H9 (cell line): ENCODE measurements around the gene LDLRAD4. TPM values are rescaled to one million over a fixed set of nuclear protein-coding genes. Genes with fewer than 3 reads are reported as not detected.

Experiments used
- DNase-seq: peaks from one replicate; pipeline ENCODE4 v3.0.0-alpha.2; 2017
- H2AFZ ChIP-seq: one replicate; pipeline ENCODE4 v1.6.1; 2013; ENCODE audit warnings: mild to moderate bottlenecking, low read length, control low read depth, moderate library complexity
- H2AK5ac ChIP-seq: 2 replicates; pipeline ENCODE4 v1.6.1; 2013; ENCODE audit warnings: low read length, control low read depth, mixed read lengths; ENCODE audit not compliant: insufficient read length
- H2BK120ac ChIP-seq: one replicate; pipeline ENCODE4 v1.6.1; 2013; ENCODE audit warnings: low read depth, mild to moderate bottlenecking, low read length, control low read depth, inconsistent platforms; ENCODE audit not compliant: poor library complexity, severe bottlenecking
- H2BK12ac ChIP-seq: 2 replicates; pipeline ENCODE4 v1.6.1; 2013; ENCODE audit warnings: low read length, control low read depth, mixed read lengths, low read depth; ENCODE audit not compliant: insufficient read length
- H2BK15ac ChIP-seq: 2 replicates; pipeline ENCODE4 v1.6.1; 2013; ENCODE audit warnings: low read depth, low read length, control low read depth
- H2BK20ac ChIP-seq: one replicate; pipeline ENCODE4 v1.6.1; 2013; ENCODE audit warnings: low read depth, mild to moderate bottlenecking, low read length, control low read depth, inconsistent platforms; ENCODE audit not compliant: poor library complexity, severe bottlenecking
- H2BK5ac ChIP-seq: 2 replicates; pipeline ENCODE4 v1.6.1; 2013; ENCODE audit warnings: low read length, control low read depth, mixed read lengths; ENCODE audit not compliant: insufficient read length
- H3K14ac ChIP-seq: 2 replicates; pipeline ENCODE4 v1.6.1; 2013; ENCODE audit warnings: low read length, control low read depth; ENCODE audit not compliant: insufficient read depth
- H3K18ac ChIP-seq: 2 replicates; pipeline ENCODE4 v1.6.1; 2013; ENCODE audit warnings: low read depth, mild to moderate bottlenecking, mixed read lengths, low read length, control low read depth; ENCODE audit not compliant: insufficient read length
- H3K23ac ChIP-seq: 2 replicates; pipeline ENCODE4 v1.6.1; 2013; ENCODE audit warnings: low read length, control low read depth, mixed read lengths, low read depth; ENCODE audit not compliant: insufficient read length
- H3K23me2 ChIP-seq: 2 replicates; pipeline ENCODE4 v1.6.1; 2013; ENCODE audit warnings: low read depth, mild to moderate bottlenecking, mixed read lengths, low read length, control low read depth; ENCODE audit not compliant: insufficient read length, poor library complexity, severe bottlenecking
- H3K27ac ChIP-seq: 2 replicates; pipeline ENCODE4 v1.5.1; 2013; ENCODE audit warnings: low read length, control low read depth, mixed read lengths, low read depth; ENCODE audit not compliant: insufficient read length
- H3K27me3 ChIP-seq: 2 replicates; pipeline ENCODE4 v1.6.1; 2013; ENCODE audit warnings: low read length, control low read depth, inconsistent platforms; ENCODE audit not compliant: insufficient read depth
- H3K4ac ChIP-seq: 2 replicates; pipeline ENCODE4 v1.6.1; 2013; ENCODE audit warnings: low read depth, mild to moderate bottlenecking, control low read depth, inconsistent platforms, low read length, moderate library complexity
- H3K4me1 ChIP-seq: 2 replicates; pipeline ENCODE4 v1.6.1; 2013; ENCODE audit warnings: low read length, control low read depth, inconsistent platforms; ENCODE audit not compliant: insufficient read depth
- H3K4me2 ChIP-seq: 2 replicates; pipeline ENCODE4 v1.6.1; 2013; ENCODE audit warnings: low read length, control low read depth, mixed read lengths; ENCODE audit not compliant: insufficient read length, insufficient read depth
- H3K56ac ChIP-seq: 2 replicates; pipeline ENCODE4 v1.6.1; 2013; ENCODE audit warnings: low read depth, mild to moderate bottlenecking, mixed read lengths, low read length, control low read depth; ENCODE audit not compliant: insufficient read length
- H3K79me1 ChIP-seq: 2 replicates; pipeline ENCODE4 v1.6.1; 2013; ENCODE audit warnings: low read depth, mild to moderate bottlenecking, moderate library complexity, low read length, control low read depth, inconsistent platforms; ENCODE audit not compliant: insufficient read depth, poor library complexity, severe bottlenecking
- H3K79me2 ChIP-seq: 2 replicates; pipeline ENCODE4 v1.6.1; 2013; ENCODE audit warnings: low read length, control low read depth, inconsistent platforms; ENCODE audit not compliant: insufficient read depth
- H3K9ac ChIP-seq: 2 replicates; pipeline ENCODE4 v1.6.1; 2013; ENCODE audit warnings: low read length, control low read depth, mixed read lengths; ENCODE audit not compliant: insufficient read length; ENCODE audit errors: extremely low read depth
- H3K9me3 ChIP-seq: one replicate; pipeline ENCODE4 v1.6.1; 2013; ENCODE audit warnings: low read depth, low read length, inconsistent platforms; ENCODE audit not compliant: control insufficient read depth
- H3T11ph ChIP-seq: one replicate; pipeline ENCODE4 v1.6.1; 2013; ENCODE audit warnings: mild to moderate bottlenecking, low read length, control low read depth, inconsistent platforms
- H4K20me1 ChIP-seq: one replicate; pipeline ENCODE4 v1.6.1; 2013; ENCODE audit not compliant: control insufficient read depth, insufficient read length, insufficient read depth
- H4K5ac ChIP-seq: 2 replicates; pipeline ENCODE4 v1.6.1; 2013; ENCODE audit warnings: low read depth, mild to moderate bottlenecking, mixed read lengths, low read length, control low read depth; ENCODE audit not compliant: insufficient read length
- H4K8ac ChIP-seq: replicated peaks from 2 replicates; pipeline ENCODE4 v1.6.1; 2013; ENCODE audit warnings: low read length, control low read depth, mixed read lengths, low read depth; ENCODE audit not compliant: insufficient read length
- H4K91ac ChIP-seq: 2 replicates; pipeline ENCODE4 v1.6.1; 2013; ENCODE audit warnings: low read depth, mild to moderate bottlenecking, moderate library complexity, mixed read lengths, low read length, control low read depth; ENCODE audit not compliant: insufficient read length
- H3K27ac Mint-ChIP-seq, 3 experiments: 2 replicates in 2 of 3; 3 replicates in 1 of 3; pipeline ENCODE4 v1.8.0; 2020 to 2021; ENCODE audit warnings: mixed read lengths in 3 of 3, mild to moderate bottlenecking in 1 of 3, moderate library complexity in 1 of 3
- H3K27me3 Mint-ChIP-seq: 2 replicates; pipeline ENCODE4 v1.8.0; 2021; ENCODE audit warnings: low read depth, mild to moderate bottlenecking, moderate library complexity, mixed read lengths
- H3K36me3 Mint-ChIP-seq, 3 experiments: 2 replicates in 2 of 3; 3 replicates in 1 of 3; pipeline ENCODE4 v1.8.0; 2020 to 2021; ENCODE audit warnings: low read depth in 3 of 3, mixed read lengths in 3 of 3; ENCODE audit not compliant: insufficient read depth in 1 of 3
- H3K4me1 Mint-ChIP-seq, 2 experiments: 2 replicates each; pipeline ENCODE4 v1.8.0; 2020; ENCODE audit warnings: mixed read lengths in 2 of 2
- H3K4me3 Mint-ChIP-seq, 2 experiments: 2 replicates in 1 of 2; 3 replicates in 1 of 2; pipeline ENCODE4 v1.8.0; 2020 to 2021; ENCODE audit warnings: mild to moderate bottlenecking in 2 of 2, mixed read lengths in 2 of 2, moderate library complexity in 1 of 2
- H3K9me3 Mint-ChIP-seq, 2 experiments: 2 replicates in 1 of 2; 3 replicates in 1 of 2; pipeline ENCODE4 v1.8.0; 2020; ENCODE audit warnings: mild to moderate bottlenecking in 2 of 2, mixed read lengths in 2 of 2, moderate library complexity in 1 of 2
- WGBS: extraction: QIAGEN DNeasy Blood & Tissue Kit; methylation state at CpG from one replicate; pipeline ENCODE4 v1.1.7; 2013; ENCODE audit warnings: missing lambda C conversion rate, low lambda C conversion rate, mixed read lengths; ENCODE audit not compliant: insufficient read length; ENCODE audit errors: extremely low coverage; 5-methylcytosine and 5-hydroxymethylcytosine counted together
- total RNA-seq: library from RNA; stranded (reverse); gene quantifications from 2 replicates; pipeline ENCODE4 v1.2.1, GENCODE V29; 2021
- TF ChIP-seq, protein P1 (sequence below): fragments of 200-600 bp; sonication (generic); conservative IDR thresholded peaks from 3 replicates; pipeline ENCODE4 v1.8.0; 2021; ENCODE audit warnings: antibody characterized with exemption, mild to moderate bottlenecking

LDLRAD4 gene
- total RNA-seq, 1 experiment from 2014 or later = 3.9 TPM

GRCh38 chr18:13374096-13374467 is 155.5 kb downstream of the LDLRAD4 start:
- Histone ChIP-seq H3T11ph (no peak overlapping the region), H3K27me3 (no peaks in the 10 kb centered on the region), H2AFZ (no peak overlapping the region), H2BK5ac (no peak overlapping the region), H3K4ac (no peak overlapping the region), H3K23me2 (no peaks in the 10 kb centered on the region), H4K91ac (no peak overlapping the region), H2BK15ac (no peak overlapping the region), H2BK20ac (no peak overlapping the region), H4K5ac (no peak overlapping the region), H3K79me2 (no peaks in the 10 kb centered on the region), H2BK12ac (no peak overlapping the region), H3K27ac (no peak overlapping the region), H3K56ac (no peak overlapping the region), H3K23ac (no peak overlapping the region), H3K4me2 (no peak overlapping the region), H3K79me1 (no peaks in the 10 kb centered on the region), H3K4me1 (no peaks in the 10 kb centered on the region), H4K8ac (no peak overlapping the region), H3K18ac (no peak overlapping the region), H3K9me3 (no peaks in the 10 kb centered on the region), H2AK5ac (no peak overlapping the region), H4K20me1 (no peaks in the 10 kb centered on the region), H2BK120ac (no peak overlapping the region), H3K14ac (no peak overlapping the region), H3K9ac (no peak overlapping the region)
- Mint-ChIP-seq H3K27me3 (peaks cover 2% of the 10 kb centered on the region), H3K4me3 (no peak overlapping the region), H3K27ac (no peak overlapping the region), H3K4me1 (peaks cover 8 to 10% of the 10 kb centered on the region in 2 experiments), H3K9me3 (no peaks in the 10 kb centered on the region), H3K36me3 (no peaks in the 10 kb centered on the region)
- no peak for DNase-seq
- TF ChIP-seq, protein P1, sequence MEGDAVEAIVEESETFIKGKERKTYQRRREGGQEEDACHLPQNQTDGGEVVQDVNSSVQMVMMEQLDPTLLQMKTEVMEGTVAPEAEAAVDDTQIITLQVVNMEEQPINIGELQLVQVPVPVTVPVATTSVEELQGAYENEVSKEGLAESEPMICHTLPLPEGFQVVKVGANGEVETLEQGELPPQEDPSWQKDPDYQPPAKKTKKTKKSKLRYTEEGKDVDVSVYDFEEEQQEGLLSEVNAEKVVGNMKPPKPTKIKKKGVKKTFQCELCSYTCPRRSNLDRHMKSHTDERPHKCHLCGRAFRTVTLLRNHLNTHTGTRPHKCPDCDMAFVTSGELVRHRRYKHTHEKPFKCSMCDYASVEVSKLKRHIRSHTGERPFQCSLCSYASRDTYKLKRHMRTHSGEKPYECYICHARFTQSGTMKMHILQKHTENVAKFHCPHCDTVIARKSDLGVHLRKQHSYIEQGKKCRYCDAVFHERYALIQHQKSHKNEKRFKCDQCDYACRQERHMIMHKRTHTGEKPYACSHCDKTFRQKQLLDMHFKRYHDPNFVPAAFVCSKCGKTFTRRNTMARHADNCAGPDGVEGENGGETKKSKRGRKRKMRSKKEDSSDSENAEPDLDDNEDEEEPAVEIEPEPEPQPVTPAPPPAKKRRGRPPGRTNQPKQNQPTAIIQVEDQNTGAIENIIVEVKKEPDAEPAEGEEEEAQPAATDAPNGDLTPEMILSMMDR = no peak
- no CpG with 5 or more reads among the region's 4 CpGs for WGBS
